Liver (tissue), 9 donors: ENCODE measurements around the gene MYO1B. TPM values are rescaled to one million over a fixed set of nuclear protein-coding genes. Genes with fewer than 3 reads are reported as not detected.

Experiments used
- DNase-seq: peaks from one replicate; pipeline ENCODE4 v3.0.0-alpha.2; 2017; ENCODE audit warnings: low spot score
- H3K27ac ChIP-seq, 2 donors: one replicate each; pipeline ENCODE4 v1.7.0; 2013; ENCODE audit warnings: inconsistent platforms in 2 of 2, low read length in 2 of 2, control low read depth in 1 of 2, low read depth in 1 of 2, mild to moderate bottlenecking in 1 of 2
- H3K27me3 ChIP-seq, 4 donors: one replicate each; pipeline versions ENCODE4 v1.6.1 to v1.7.0; 2013; ENCODE audit warnings: low read length in 3 of 4, inconsistent platforms in 1 of 4, mild to moderate bottlenecking in 1 of 4, moderate library complexity in 1 of 4; ENCODE audit not compliant: control insufficient read depth in 4 of 4, insufficient read depth in 4 of 4
- H3K36me3 ChIP-seq, 4 donors: one replicate each; pipeline versions ENCODE4 v1.6.1 to v1.7.0; 2013; ENCODE audit warnings: low read length in 3 of 4, mild to moderate bottlenecking in 3 of 4, low read depth in 1 of 4, moderate library complexity in 1 of 4; ENCODE audit not compliant: control insufficient read depth in 4 of 4, insufficient read depth in 3 of 4
- H3K4me1 ChIP-seq, 4 donors: one replicate each; pipeline versions ENCODE4 v1.6.1 to v1.7.0; 2013; ENCODE audit warnings: low read length in 3 of 4, mild to moderate bottlenecking in 3 of 4, moderate library complexity in 1 of 4; ENCODE audit not compliant: control insufficient read depth in 4 of 4, insufficient read depth in 4 of 4
- H3K4me3 ChIP-seq, 3 donors: one replicate each; pipeline versions ENCODE4 v1.6.1 to v1.7.0; 2013; ENCODE audit warnings: low read length in 3 of 3, control low read depth in 1 of 3, low read depth in 1 of 3, mild to moderate bottlenecking in 1 of 3
- H3K9ac ChIP-seq, 2 donors: one replicate each; pipeline ENCODE4 v1.7.0; 2013; ENCODE audit warnings: low read length in 2 of 2, mild to moderate bottlenecking in 2 of 2, moderate library complexity in 2 of 2, control low read depth in 1 of 2, low read depth in 1 of 2
- H3K9me3 ChIP-seq, 4 donors: one replicate each; pipeline versions ENCODE4 v1.6.1 to v1.7.0; 2013; ENCODE audit warnings: low read length in 3 of 4; ENCODE audit not compliant: control insufficient read depth in 4 of 4
- ATF3 ChIP-seq: IDR thresholded peaks from 2 replicates; pipeline ENCODE4 v1.6.1; 2016; ENCODE audit warnings: antibody characterized with exemption
- EGR1 ChIP-seq, 2 donors: IDR thresholded peaks; 2 replicates each; pipeline ENCODE4 v1.6.1; 2016 to 2018; ENCODE audit warnings: antibody characterized with exemption in 2 of 2, low read depth in 2 of 2
- FOXA1 ChIP-seq: IDR thresholded peaks from 2 replicates; pipeline ENCODE4 v1.6.1; 2016; ENCODE audit warnings: antibody characterized with exemption
- FOXA2 ChIP-seq: IDR thresholded peaks from 2 replicates; pipeline ENCODE4 v1.6.1; 2016; ENCODE audit warnings: antibody characterized with exemption
- GABPA ChIP-seq, 2 donors: IDR thresholded peaks in 1 of 2; conservative IDR thresholded peaks in 1 of 2; 2 replicates each; pipeline ENCODE4 v1.6.1; 2016; ENCODE audit warnings: antibody characterized with exemption in 2 of 2, mild to moderate bottlenecking in 1 of 2, moderate library complexity in 1 of 2
- HNF4A ChIP-seq, 2 donors: conservative IDR thresholded peaks; 2 replicates each; pipeline ENCODE4 v1.6.1; 2016; ENCODE audit warnings: antibody characterized with exemption in 2 of 2, mild to moderate bottlenecking in 2 of 2
- HNF4G ChIP-seq: IDR thresholded peaks from 2 replicates; pipeline ENCODE4 v1.6.1; 2016; ENCODE audit warnings: antibody characterized with exemption
- JUND ChIP-seq, 2 donors: IDR thresholded peaks; 2 replicates each; pipeline ENCODE4 v1.6.1; 2016; ENCODE audit warnings: antibody characterized with exemption in 2 of 2
- MAX ChIP-seq: IDR thresholded peaks from 2 replicates; pipeline ENCODE4 v1.6.1; 2016; ENCODE audit warnings: antibody characterized with exemption
- NR2F2 ChIP-seq: IDR thresholded peaks from 2 replicates; pipeline ENCODE4 v1.6.1; 2016; ENCODE audit warnings: antibody characterized with exemption
- RAD21 ChIP-seq, 2 donors: IDR thresholded peaks; 2 replicates each; pipeline ENCODE4 v1.6.1; 2016; ENCODE audit warnings: antibody characterized with exemption in 2 of 2, mild to moderate bottlenecking in 2 of 2
- REST ChIP-seq: IDR thresholded peaks from 2 replicates; pipeline ENCODE4 v1.6.1; 2016; ENCODE audit warnings: antibody characterized with exemption, mild to moderate bottlenecking
- RXRA ChIP-seq, 2 donors: IDR thresholded peaks; 2 replicates each; pipeline ENCODE4 v1.6.1; 2017 to 2018; ENCODE audit warnings: antibody characterized with exemption in 2 of 2, mild to moderate bottlenecking in 1 of 2
- SP1 ChIP-seq: IDR thresholded peaks from 2 replicates; pipeline ENCODE4 v1.6.1; 2018; ENCODE audit warnings: antibody characterized with exemption, mild to moderate bottlenecking
- TAF1 ChIP-seq: conservative IDR thresholded peaks from 2 replicates; pipeline ENCODE4 v1.6.1; 2016; ENCODE audit warnings: antibody characterized with exemption, mild to moderate bottlenecking
- YY1 ChIP-seq: IDR thresholded peaks from 2 replicates; pipeline ENCODE4 v1.6.1; 2016; ENCODE audit warnings: antibody characterized with exemption, mild to moderate bottlenecking
- ZBTB33 ChIP-seq: IDR thresholded peaks from 2 replicates; pipeline ENCODE4 v1.6.1; 2016; ENCODE audit warnings: antibody characterized with exemption
- WGBS: extraction: QIAGEN DNeasy Blood & Tissue Kit; methylation state at CpG from one replicate; pipeline ENCODE4 v1.1.7; 2013; 5-methylcytosine and 5-hydroxymethylcytosine counted together
- polyA plus RNA-seq, 2 donors: library from polyadenylated mRNA; stranded (reverse) in 1 of 2; unstranded in 1 of 2; fragments of 200-250 nt in 1 of 2; fragments of >200 nt in 1 of 2; fragmentation: Nextera tagmentation in 1 of 2; extraction: Ambion mirVana in 1 of 2; gene quantifications; one replicate each; pipeline versions ENCODE4 v1.2.1 to v1.2.3, GENCODE V29; 2013 to 2015
- total RNA-seq, 2 donors: library from RNA; depleted of rRNA; stranded (reverse); fragments of >200 nt; gene quantifications; one replicate each; pipeline ENCODE4 v1.2.3, GENCODE V29; 2014
- TF ChIP-seq, protein P1 (sequence below): fragments of 150-350 bp; IDR thresholded peaks from 2 replicates; pipeline ENCODE4 v1.5.1; 2017; ENCODE audit warnings: improper control_type of control experiment, low read depth, low read length; ENCODE audit not compliant: missing input control
- donor health status: healthy.
- donor health status: healthy.
- donor health status: healthy.
- donor health status: healthy.
- donor health status: healthy.

The MYO1B gene
- total and polyA plus RNA-seq, 4 donors: 66.5 to 434 (median 117) TPM

DNA sequence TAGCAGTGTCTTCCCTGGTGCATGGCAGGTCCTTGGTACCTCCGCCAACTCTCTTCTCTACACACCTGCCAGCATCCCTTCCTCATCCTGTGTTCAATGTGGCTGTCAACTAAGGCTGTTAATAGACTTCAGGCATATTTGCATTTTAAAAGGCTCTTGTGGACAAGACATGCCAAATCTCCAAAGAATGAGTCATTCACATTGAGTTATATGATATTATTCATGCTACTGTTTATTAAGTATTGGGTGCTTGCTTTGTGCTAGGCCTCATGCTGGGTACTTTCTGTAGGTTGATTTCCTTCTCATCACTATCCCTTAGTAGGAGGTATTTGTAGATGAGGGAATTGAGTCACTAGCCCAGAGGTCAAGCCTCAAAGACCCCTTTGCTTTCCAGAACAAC lies 5.2 kb downstream of the MYO1B start:
- H3K4me1 ChIP-seq: peaks cover 17 to 61% (median 49%) of the 10 kb centered on the region in 4 donors
- no peak overlapping the region for H3K4me3 ChIP-seq
- 96% methylated on average over 1 of the region's 1 CpG for WGBS
- H3K27ac ChIP-seq: peak overlapping the region; percentile 86 to 89
- DNase-seq: no peak
- TF ChIP-seq RAD21 (IDR thresholded peaks at IDR 0.05): no peak
- TF ChIP-seq RXRA (IDR thresholded peaks at IDR 0.05): no peak
- no peak for TF ChIP-seq EGR1 (IDR thresholded peaks at IDR 0.05; ENCODE audit: low read depth in 2 of 2)
- no peak for TF ChIP-seq MAX
- no peak for TF ChIP-seq FOXA2
- no peak for TF ChIP-seq SP1
- no peaks in the 10 kb centered on the region for H3K27me3 ChIP-seq
- H3K9me3 ChIP-seq: no peaks in the 10 kb centered on the region
- H3K9ac ChIP-seq: no peak overlapping the region
- H3K36me3 ChIP-seq: no peaks in the 10 kb centered on the region

GRCh38 chr2:191250986-191251385 lies 5.8 kb downstream of the MYO1B start:
- Histone ChIP-seq H3K4me3 (no peak overlapping the region), H3K9ac (no peak overlapping the region), H3K4me1 (peaks cover 22 to 67% (median 54%) of the 10 kb centered on the region in 4 donors), H3K27me3 (no peaks in the 10 kb centered on the region), H3K9me3 (no peaks in the 10 kb centered on the region), H3K36me3 (no peaks in the 10 kb centered on the region), H3K27ac (peak overlapping the region in 1 of 2 donors; percentile 44)
- WGBS: 73% methylated on average over 5 of the region's 5 CpGs
- TF ChIP-seq SP1 (no peak), FOXA2 (no peak), EGR1 (IDR thresholded peaks at IDR 0.05; ENCODE audit: low read depth in 2 of 2) (no peak), YY1 (no peak), MAX (no peak), REST (no peak), FOXA1 (no peak), TAF1 (no peak), HNF4A (conservative IDR thresholded peaks at IDR 0.05) (no peak), ZBTB33 (no peak), RXRA (IDR thresholded peaks at IDR 0.05) (no peak), GABPA (IDR thresholded peaks at IDR 0.05 in 1 of 2, conservative IDR thresholded peaks at IDR 0.05 in 1 of 2) (no peak), NR2F2 (no peak), RAD21 (IDR thresholded peaks at IDR 0.05) (no peak), JUND (IDR thresholded peaks at IDR 0.05) (no peak), HNF4G (no peak), ATF3 (no peak)
- TF ChIP-seq, protein P1, sequence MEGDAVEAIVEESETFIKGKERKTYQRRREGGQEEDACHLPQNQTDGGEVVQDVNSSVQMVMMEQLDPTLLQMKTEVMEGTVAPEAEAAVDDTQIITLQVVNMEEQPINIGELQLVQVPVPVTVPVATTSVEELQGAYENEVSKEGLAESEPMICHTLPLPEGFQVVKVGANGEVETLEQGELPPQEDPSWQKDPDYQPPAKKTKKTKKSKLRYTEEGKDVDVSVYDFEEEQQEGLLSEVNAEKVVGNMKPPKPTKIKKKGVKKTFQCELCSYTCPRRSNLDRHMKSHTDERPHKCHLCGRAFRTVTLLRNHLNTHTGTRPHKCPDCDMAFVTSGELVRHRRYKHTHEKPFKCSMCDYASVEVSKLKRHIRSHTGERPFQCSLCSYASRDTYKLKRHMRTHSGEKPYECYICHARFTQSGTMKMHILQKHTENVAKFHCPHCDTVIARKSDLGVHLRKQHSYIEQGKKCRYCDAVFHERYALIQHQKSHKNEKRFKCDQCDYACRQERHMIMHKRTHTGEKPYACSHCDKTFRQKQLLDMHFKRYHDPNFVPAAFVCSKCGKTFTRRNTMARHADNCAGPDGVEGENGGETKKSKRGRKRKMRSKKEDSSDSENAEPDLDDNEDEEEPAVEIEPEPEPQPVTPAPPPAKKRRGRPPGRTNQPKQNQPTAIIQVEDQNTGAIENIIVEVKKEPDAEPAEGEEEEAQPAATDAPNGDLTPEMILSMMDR: no peak
- DNase-seq: no peak
